Hippocampal formation (tissue), 2 donors: ENCODE results near the gene HOXA6.

ENCODE experiments used
- DNase-seq, 2 donors: peaks; one replicate each; lab custom pipeline; 2025; lab: John Stamatoyannopoulos, UW

HOXA6 gene

GRCh38 chr7:27184337-27185012 is 36.9 kb upstream of the HOXA6 start:
- no peak for DNase-seq

GRCh38 chr7:27183682-27184336 is 36.2 kb upstream of the HOXA6 start:
- DNase-seq: no peak

GRCh38 chr7:27182861-27183681 is 35.5 kb upstream of the HOXA6 start:
- DNase-seq: no peak

GRCh38 chr7:27182285-27182841 is 34.8 kb upstream of the HOXA6 start:
- DNase-seq: no peak

- no peak for DNase-seq
These were observed 34.3 kb upstream of the HOXA6 start for GRCh38 chr7:27181795-27182275.

- no peak for DNase-seq
These were observed 33.2 kb upstream of the HOXA6 start for GRCh38 chr7:27180431-27181420.

- DNase-seq: no peak
These were observed 32.2 kb upstream of the HOXA6 start for GRCh38 chr7:27179503-27180430.

- no peak for DNase-seq
These were observed 31.5 kb upstream of the HOXA6 start for GRCh38 chr7:27179030-27179429.

GRCh38 chr7:27178366-27178765 is 30.8 kb upstream of the HOXA6 start:
- DNase-seq: no peak

GRCh38 chr7:27177795-27178320 is 30.3 kb upstream of the HOXA6 start:
- DNase-seq: no peak

GRCh38 chr7:27176962-27177794 is 29.6 kb upstream of the HOXA6 start:
- DNase-seq: no peak

- no peak for DNase-seq
These were observed 28.9 kb upstream of the HOXA6 start for GRCh38 chr7:27176524-27176845.

GRCh38 chr7:27175626-27176523 is 28.3 kb upstream of the HOXA6 start:
- no peak for DNase-seq

GRCh38 chr7:27174874-27175625 is 27.5 kb upstream of the HOXA6 start:
- no peak for DNase-seq

GRCh38 chr7:27173956-27174873 is 26.6 kb upstream of the HOXA6 start, which contains the start of gene HOXA10:
Gene HOXA10, minus strand, starts transcription at chr7:27174320. Its CDS starts 14 bp downstream, at chr7:27174306.
- DNase-seq: no peak

GRCh38 chr7:27173511-27173955 is 26.0 kb upstream of the HOXA6 start:
- DNase-seq: no peak
